ENCODE data around the gene FOXQ1.

GRCh38 chr6:1346101-1346500, 34.2 kb downstream of the FOXQ1 start:
- TF ChIP-seq CTCF (IDR thresholded peaks at IDR 0.05) (no peak), POLR2AphosphoS5 (IDR thresholded peaks at IDR 0.05) (no peak), POLR2A (IDR thresholded peaks at IDR 0.05) (no peak)

All from prostate gland (tissue), 2 donors.